ENCODE measurements around the gene LPIN1. TPM values are rescaled to one million over a fixed set of nuclear protein-coding genes. Genes with fewer than 3 reads are reported as not detected.

The LPIN1 gene
- total and polyA plus RNA-seq, 2 donors (not counting 1 experiment from before 2014, with no cell fraction given) = 36.3 to 99.1 TPM

DNA sequence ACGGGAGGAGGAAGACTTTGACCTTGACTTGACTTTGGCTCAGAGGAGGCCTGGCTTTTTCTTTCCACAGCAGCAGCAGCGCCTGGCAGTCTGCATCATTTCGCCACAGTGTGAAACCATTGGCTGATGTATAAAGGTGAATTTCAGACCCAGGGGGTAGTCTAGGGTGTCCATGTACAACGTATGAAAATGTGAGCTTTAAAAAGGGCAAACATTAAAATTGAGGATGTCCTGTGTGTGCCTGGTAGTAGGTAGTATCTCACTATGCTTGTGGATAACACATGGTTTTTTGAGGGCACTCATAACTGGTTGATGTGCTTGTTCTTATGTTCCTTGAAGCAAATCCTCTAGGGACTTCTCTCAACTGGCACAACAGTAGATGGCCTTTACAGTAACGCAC lies 86.1 kb downstream of the LPIN1 start:
- Histone ChIP-seq H3K9me3 (ENCODE audit: control extremely low read depth in 1 of 3, control insufficient read depth in 2 of 3, insufficient read depth in 1 of 3, low read length in 2 of 3) (peaks cover 0 to 11% (median 11%) of the 10 kb centered on the region in 3 donors), H3K79me2 (ENCODE audit: control insufficient read depth, insufficient read depth, low read length) (no peaks in the 10 kb centered on the region), H3K4me1 (ENCODE audit: control insufficient read depth in 2 of 2, insufficient read depth in 2 of 2, low read length in 2 of 2) (peaks cover 42 to 62% of the 10 kb centered on the region in 2 donors), H3K9ac (ENCODE audit: low read length) (no peak overlapping the region), H3K27ac (ENCODE audit: low read length in 2 of 2) (no peak overlapping the region), H3K36me3 (replicated peaks in 1 of 2; ENCODE audit: control extremely low read depth in 1 of 2, control insufficient read depth in 1 of 2, extremely low read depth in 1 of 2, insufficient read depth in 2 of 2, low read length in 1 of 2) (no peaks in the 10 kb centered on the region), H3K4me2 (replicated peaks; ENCODE audit: low read depth, low read length, poor library complexity, severe bottlenecking) (no peak overlapping the region), H3K27me3 (replicated peaks in 1 of 4; ENCODE audit: control extremely low read depth in 1 of 4, control insufficient read depth in 3 of 4, insufficient read depth in 4 of 4, low read length in 3 of 4) (no peaks in the 10 kb centered on the region), H3K4me3 (ENCODE audit: control extremely low read depth in 1 of 5, extremely low read depth in 1 of 5, insufficient read depth in 1 of 5, low read depth in 2 of 5, low read length in 4 of 5) (no peak overlapping the region), H4K20me1 (ENCODE audit: control insufficient read depth, insufficient read depth, low read length, poor library complexity, severe bottlenecking) (no peaks in the 10 kb centered on the region), H2AFZ (ENCODE audit: insufficient read depth, low read depth, low read length, poor library complexity, severe bottlenecking) (no peak overlapping the region)
- DNase-seq (no peak), ATAC-seq (ENCODE audit: low read depth) (no peak)
- Mint-ChIP-seq H3K27me3 (no peaks in the 10 kb centered on the region), H3K27ac (no peak overlapping the region), H3K4me1 (peaks cover 55% of the 10 kb centered on the region), H3K4me3 (peak overlapping the region; percentile 14), H3K9me3 (ENCODE audit: insufficient read depth) (no peaks in the 10 kb centered on the region)
- intact Hi-C loops (cut with micrococcal nuclease) = no loop called here
- 50% methylated on average over 4 of the region's 5 CpGs for WGBS (ENCODE audit: insufficient coverage)
- ChIA-PET CTCF (interaction anchor here (0.8 to 7.3 kb wide), 5 partner anchors 12 to 1175 kb away, joined by 3 to 109 read pairs (median 65); partner anchors contain the start of gene TRIB2), POLR2A (no interaction called here)
- no peak for TF ChIP-seq EZH2 (IDR thresholded peaks at IDR 0.05; ENCODE audit: borderline replicate concordance, insufficient read depth, low read depth, low read length, poor library complexity, severe bottlenecking)
- TF ChIP-seq, protein P1, sequence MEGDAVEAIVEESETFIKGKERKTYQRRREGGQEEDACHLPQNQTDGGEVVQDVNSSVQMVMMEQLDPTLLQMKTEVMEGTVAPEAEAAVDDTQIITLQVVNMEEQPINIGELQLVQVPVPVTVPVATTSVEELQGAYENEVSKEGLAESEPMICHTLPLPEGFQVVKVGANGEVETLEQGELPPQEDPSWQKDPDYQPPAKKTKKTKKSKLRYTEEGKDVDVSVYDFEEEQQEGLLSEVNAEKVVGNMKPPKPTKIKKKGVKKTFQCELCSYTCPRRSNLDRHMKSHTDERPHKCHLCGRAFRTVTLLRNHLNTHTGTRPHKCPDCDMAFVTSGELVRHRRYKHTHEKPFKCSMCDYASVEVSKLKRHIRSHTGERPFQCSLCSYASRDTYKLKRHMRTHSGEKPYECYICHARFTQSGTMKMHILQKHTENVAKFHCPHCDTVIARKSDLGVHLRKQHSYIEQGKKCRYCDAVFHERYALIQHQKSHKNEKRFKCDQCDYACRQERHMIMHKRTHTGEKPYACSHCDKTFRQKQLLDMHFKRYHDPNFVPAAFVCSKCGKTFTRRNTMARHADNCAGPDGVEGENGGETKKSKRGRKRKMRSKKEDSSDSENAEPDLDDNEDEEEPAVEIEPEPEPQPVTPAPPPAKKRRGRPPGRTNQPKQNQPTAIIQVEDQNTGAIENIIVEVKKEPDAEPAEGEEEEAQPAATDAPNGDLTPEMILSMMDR (IDR thresholded peaks at IDR 0.05) = no peak

DNA sequence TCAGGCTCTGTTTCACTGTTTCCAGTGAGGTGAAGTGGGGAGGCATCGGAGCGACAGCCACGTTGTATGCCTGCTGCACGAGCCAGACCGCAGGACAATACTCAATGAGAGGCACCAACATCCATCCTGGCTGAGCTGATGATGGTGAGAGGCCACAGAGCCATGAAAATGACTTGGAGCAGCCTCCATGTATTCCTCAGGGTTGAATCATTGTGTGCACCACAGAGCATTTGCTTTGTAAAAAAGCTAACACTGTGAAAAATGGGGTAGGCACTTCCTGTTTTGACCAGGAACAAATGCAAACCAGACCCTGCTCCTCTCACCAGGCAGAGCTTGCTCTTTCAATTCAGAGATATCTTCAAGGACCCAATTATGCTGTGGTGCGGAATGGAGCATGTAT lies 87.2 kb downstream of the LPIN1 start:
- H3K4me1 ChIP-seq (ENCODE audit: control insufficient read depth in 2 of 2, insufficient read depth in 2 of 2, low read length in 2 of 2) = peaks cover 42 to 53% of the 10 kb centered on the region in 2 donors
- intact Hi-C loops (cut with micrococcal nuclease) = no loop called here
- no peak overlapping the region for H3K4me3 ChIP-seq (ENCODE audit: control extremely low read depth in 1 of 5, extremely low read depth in 1 of 5, insufficient read depth in 1 of 5, low read depth in 2 of 5, low read length in 4 of 5)
- POLR2A ChIA-PET = no interaction called here
- Mint-ChIP-seq H3K9me3 (ENCODE audit: insufficient read depth) (no peaks in the 10 kb centered on the region), H3K27ac (peak overlapping the region; percentile 38), H3K27me3 (no peaks in the 10 kb centered on the region), H3K4me1 (peaks cover 51% of the 10 kb centered on the region), H3K4me3 (peak overlapping the region; percentile 52)
- TF ChIP-seq EZH2 (IDR thresholded peaks at IDR 0.05; ENCODE audit: borderline replicate concordance, insufficient read depth, low read depth, low read length, poor library complexity, severe bottlenecking) = no peak
- TF ChIP-seq, protein P1 (IDR thresholded peaks at IDR 0.05) = no peak
- no peak overlapping the region for H3K27ac ChIP-seq (ENCODE audit: low read length in 2 of 2)
- ATAC-seq (ENCODE audit: low read depth) = no peak
- no peaks in the 10 kb centered on the region for H3K79me2 ChIP-seq (ENCODE audit: control insufficient read depth, insufficient read depth, low read length)
- peaks cover 0 to 11% (median 11%) of the 10 kb centered on the region in 3 donors for H3K9me3 ChIP-seq (ENCODE audit: control extremely low read depth in 1 of 3, control insufficient read depth in 2 of 3, insufficient read depth in 1 of 3, low read length in 2 of 3)
- H3K9ac ChIP-seq (ENCODE audit: low read length) = no peak overlapping the region
- peak overlapping the region; percentile 53 for H2AFZ ChIP-seq (ENCODE audit: insufficient read depth, low read depth, low read length, poor library complexity, severe bottlenecking)
- WGBS (ENCODE audit: insufficient coverage) = 100% methylated on average over 1 of the region's 6 CpGs
- H3K4me2 ChIP-seq (replicated peaks; ENCODE audit: low read depth, low read length, poor library complexity, severe bottlenecking) = peak overlapping the region; percentile 40
- DNase-seq = no peak
- H3K36me3 ChIP-seq (replicated peaks in 1 of 2; ENCODE audit: control extremely low read depth in 1 of 2, control insufficient read depth in 1 of 2, extremely low read depth in 1 of 2, insufficient read depth in 2 of 2, low read length in 1 of 2) = no peaks in the 10 kb centered on the region
- H3K27me3 ChIP-seq (replicated peaks in 1 of 4; ENCODE audit: control extremely low read depth in 1 of 4, control insufficient read depth in 3 of 4, insufficient read depth in 4 of 4, low read length in 3 of 4) = no peaks in the 10 kb centered on the region
- CTCF ChIA-PET = interaction anchor here (0.7 to 7.3 kb wide), 5 partner anchors 32 to 1174 kb away, joined by 3 to 95 read pairs (median 4); partner anchors contain the start of gene TRIB2
- no peaks in the 10 kb centered on the region for H4K20me1 ChIP-seq (ENCODE audit: control insufficient read depth, insufficient read depth, low read length, poor library complexity, severe bottlenecking)

Data from B cell (primary cell).